Naive thymus-derived CD4-positive, alpha-beta T cell (primary cell): ENCODE data around the gene CXorf65. TPM values are rescaled to one million over a fixed set of nuclear protein-coding genes. Genes with fewer than 3 reads are reported as not detected.

Source experiments
- ATAC-seq: fragments of 150-1000 bp; cut with Tn5 transposase; 2 replicates; pipeline ENCODE4 v1.10.0; 2021; ENCODE audit warnings: mild to moderate bottlenecking, moderate library complexity
- CTCF ChIA-PET: fragments of 350-600 bp; sonication (Branson Sonifier 250); formaldehyde crosslinking; loops from one replicate; lab custom pipeline; 2021; ENCODE audit warnings: antibody characterized with exemption; lab: Charles Lee
- POLR2A ChIA-PET: fragments of 350-600 bp; sonication (Branson Sonifier 250); formaldehyde crosslinking; loops from one replicate; lab custom pipeline; 2021; ENCODE audit warnings: antibody characterized with exemption, inconsistent platforms; lab: Charles Lee
- DNase-seq, 9 donors: peaks; one replicate each; pipeline versions ENCODE4 v3.0.0 to v3.0.0-alpha.2; 2020 to 2022; ENCODE audit warnings: mixed read lengths in 1 of 9
- H3K27ac ChIP-seq: one replicate; pipeline ENCODE4 v1.7.0; 2013; ENCODE audit warnings: mild to moderate bottlenecking, low read depth, low read length, moderate library complexity
- H3K27me3 ChIP-seq, 2 donors: one replicate each; pipeline ENCODE4 v1.7.0; 2013; ENCODE audit warnings: low read length in 2 of 2, mild to moderate bottlenecking in 2 of 2, moderate library complexity in 2 of 2; ENCODE audit not compliant: control insufficient read depth in 2 of 2, insufficient read depth in 2 of 2
- H3K36me3 ChIP-seq, 3 experiments: 1 replicate in 2 of 3; 2 replicates in 1 of 3; pipeline ENCODE4 v1.7.0; 2013; ENCODE audit warnings: low read length in 3 of 3, mild to moderate bottlenecking in 3 of 3, moderate library complexity in 1 of 3; ENCODE audit not compliant: insufficient read depth in 3 of 3, control insufficient read depth in 2 of 3
- H3K4me1 ChIP-seq, 2 donors: one replicate each; pipeline ENCODE4 v1.7.0; 2013; ENCODE audit warnings: low read length in 2 of 2, mild to moderate bottlenecking in 2 of 2, moderate library complexity in 1 of 2; ENCODE audit not compliant: control insufficient read depth in 2 of 2, insufficient read depth in 2 of 2
- H3K4me3 ChIP-seq: 2 replicates; pipeline ENCODE4 v1.7.0; 2013; ENCODE audit warnings: mild to moderate bottlenecking, low read length
- H3K9me3 ChIP-seq, 3 experiments: 1 replicate in 2 of 3; 2 replicates in 1 of 3; pipeline ENCODE4 v1.7.0; 2013; ENCODE audit warnings: low read length in 3 of 3; ENCODE audit not compliant: control insufficient read depth in 2 of 3
- H3K27ac Mint-ChIP-seq, 9 donors: one replicate each; pipeline ENCODE4 v1.8.0; 2020 to 2022; ENCODE audit warnings: mixed read lengths in 9 of 9, mild to moderate bottlenecking in 8 of 9, moderate library complexity in 5 of 9, inconsistent platforms in 2 of 9
- H3K27me3 Mint-ChIP-seq, 5 donors: one replicate each; pipeline ENCODE4 v1.8.0; 2021 to 2022; ENCODE audit warnings: mixed read lengths in 5 of 5, mild to moderate bottlenecking in 1 of 5
- H3K36me3 Mint-ChIP-seq, 5 donors: one replicate each; pipeline ENCODE4 v1.8.0; 2020 to 2022; ENCODE audit warnings: mixed read lengths in 5 of 5, mild to moderate bottlenecking in 3 of 5, inconsistent platforms in 1 of 5
- H3K4me1 Mint-ChIP-seq, 7 donors: one replicate each; pipeline ENCODE4 v1.8.0; 2020 to 2022; ENCODE audit warnings: mixed read lengths in 7 of 7, mild to moderate bottlenecking in 3 of 7, inconsistent platforms in 1 of 7
- H3K4me3 Mint-ChIP-seq, 10 donors: one replicate each; pipeline ENCODE4 v1.8.0; 2020 to 2022; ENCODE audit warnings: mild to moderate bottlenecking in 10 of 10, mixed read lengths in 10 of 10, moderate library complexity in 6 of 10, inconsistent platforms in 2 of 10
- H3K9me3 Mint-ChIP-seq, 11 donors: one replicate each; pipeline ENCODE4 v1.8.0; 2020 to 2022; ENCODE audit warnings: mixed read lengths in 11 of 11, mild to moderate bottlenecking in 4 of 11, inconsistent platforms in 1 of 11, moderate library complexity in 1 of 11
- intact Hi-C, 2 donors: fragments of 100-400 bp; cut with micrococcal nuclease; formaldehyde crosslinking; loops; one replicate each; pipeline ENCODE4 v1.15.1; 2023
- polyA plus RNA-seq, 2 donors: library from polyadenylated mRNA; unstranded; fragments of 300-500 nt; fragmentation: Illumina TruSeq; gene quantifications; one replicate each; pipeline ENCODE4 v1.2.3, GENCODE V29; 2021
- total RNA-seq, 6 experiments: library from RNA in 5 of 6; stranded (reverse) in 5 of 6; gene quantifications; 1 replicate in 5 of 6; 2 replicates in 1 of 6; pipeline ENCODE4 v1.2.3 and lab custom pipeline; 2021 to 2026

Gene CXorf65
- total and polyA plus RNA-seq, 7 experiments from 2014 or later = 0.31 to 83.4 (median 43.4) TPM

GRCh38 chrX:71098302-71098701, 8.2 kb downstream of the CXorf65 start:
- ATAC-seq (peak; percentile 70), DNase-seq (peak; percentile 52 to 82 (median 77))
- POLR2A ChIA-PET = interaction anchor here (1.1 to 2.8 kb wide), 4 partner anchors 14 to 83 kb away, joined by 6 to 14 read pairs (median 8); partner anchors contain the start of genes IL2RG and MED12
- Histone ChIP-seq H3K27me3 (no peaks in the 10 kb centered on the region), H3K4me3 (no peak overlapping the region), H3K4me1 (peaks cover 31 to 47% of the 10 kb centered on the region in 2 donors), H3K27ac (peak overlapping the region; percentile 23), H3K36me3 (no peaks in the 10 kb centered on the region), H3K9me3 (no peaks in the 10 kb centered on the region)
- Mint-ChIP-seq H3K36me3 (no peaks in the 10 kb centered on the region), H3K4me3 (peak overlapping the region; percentile 41 to 75 (median 63)), H3K9me3 (peaks cover 0 to 5% (median 0%) of the 10 kb centered on the region in 11 donors), H3K27ac (peak overlapping the region in 8 of 9 donors; percentile 9 to 89 (median 82)), H3K4me1 (peaks cover 19 to 67% (median 54%) of the 10 kb centered on the region in 7 donors), H3K27me3 (peaks cover 0 to 6% (median 0%) of the 10 kb centered on the region in 5 donors)
- intact Hi-C loops = loop anchor here (1.0 to 2.0 kb wide), 6 partner anchors 8 to 268 kb away; partner anchors contain the start of genes IL2RG (in 2 of the 2), CXorf65 (in 1 of the 2), MED12 (in 1 of the 2) and TAF1 (in 1 of the 2)
- CTCF ChIA-PET = interaction anchor here (0.9 to 2.8 kb wide), 2 partner anchors 20 to 32 kb away, joined by 3 to 21 read pairs; partner anchors contain the start of gene MED12

- no peak for DNase-seq
- peaks cover 0 to 6% (median 0%) of the 10 kb centered on the region in 5 donors for H3K27me3 Mint-ChIP-seq
- ATAC-seq = no peak
- Histone ChIP-seq H3K4me3 (peak overlapping the region; percentile 70), H3K27me3 (no peaks in the 10 kb centered on the region), H3K9me3 (no peaks in the 10 kb centered on the region), H3K27ac (peak overlapping the region; percentile 85), H3K4me1 (peaks cover 24 to 33% of the 10 kb centered on the region in 2 donors), H3K36me3 (no peaks in the 10 kb centered on the region)
- H3K36me3 Mint-ChIP-seq = no peaks in the 10 kb centered on the region
- intact Hi-C loops = loop anchor here (1.0 to 2.0 kb wide), 6 partner anchors 86 to 270 kb away; partner anchors contain the start of genes NONO (in 1 of the 2), TAF1 (in 1 of the 2) and ZMYM3 (in 1 of the 2)
- peak overlapping the region in 5 of 9 donors; percentile 41 to 95 (median 91) for H3K27ac Mint-ChIP-seq
- CTCF ChIA-PET = interaction anchor here (2.8 kb wide), 1 partner anchor 33 kb away, joined by 21 read pairs; no protein-coding TSS in a partner anchor
- H3K4me1 Mint-ChIP-seq = peaks cover 18 to 51% (median 44%) of the 10 kb centered on the region in 7 donors
- H3K9me3 Mint-ChIP-seq = peaks cover 0 to 5% (median 0%) of the 10 kb centered on the region in 11 donors
- POLR2A ChIA-PET = interaction anchor here (1.0 to 2.8 kb wide), 7 partner anchors 9 to 269 kb away, joined by 4 to 14 read pairs (median 6); partner anchors contain the start of genes CXorf65, IL2RG, MED12 and SNX12
- H3K4me3 Mint-ChIP-seq = peak overlapping the region; percentile 90 to 100 (median 96)
Measured at GRCh38 chrX:71096760-71097032, 9.8 kb downstream of the CXorf65 start.

- H3K9me3 Mint-ChIP-seq = peaks cover 0 to 5% (median 0%) of the 10 kb centered on the region in 11 donors
- ATAC-seq (peak; percentile 57), DNase-seq (peak in 3 of 9 donors; percentile 56 to 73 (median 65))
- ChIA-PET POLR2A (interaction anchor here (0.9 to 2.8 kb wide), 8 partner anchors 10 to 270 kb away, joined by 4 to 14 read pairs (median 6); partner anchors contain the start of genes CXorf65, IL2RG, MED12 and SNX12), CTCF (interaction anchor here (2.8 kb wide), 1 partner anchor 34 kb away, joined by 21 read pairs; no protein-coding TSS in a partner anchor)
- Histone ChIP-seq H3K9me3 (no peaks in the 10 kb centered on the region), H3K36me3 (no peaks in the 10 kb centered on the region), H3K27ac (peak overlapping the region; percentile 85), H3K4me3 (peak overlapping the region; percentile 70), H3K4me1 (peaks cover 20 to 28% of the 10 kb centered on the region in 2 donors), H3K27me3 (no peaks in the 10 kb centered on the region)
- H3K4me1 Mint-ChIP-seq = peaks cover 13 to 46% (median 39%) of the 10 kb centered on the region in 7 donors
- H3K27ac Mint-ChIP-seq = peak overlapping the region; percentile 91 to 97 (median 95)
- H3K36me3 Mint-ChIP-seq = no peaks in the 10 kb centered on the region
- peak overlapping the region; percentile 90 to 100 (median 96) for H3K4me3 Mint-ChIP-seq
- intact Hi-C loops = loop anchor here (1.0 to 2.0 kb wide), 7 partner anchors 28 to 271 kb away; partner anchors contain the start of genes NONO (in 2 of the 2), SNX12 (in 2 of the 2), TAF1 (in 1 of the 2) and ZMYM3 (in 1 of the 2)
- H3K27me3 Mint-ChIP-seq = peaks cover 0 to 6% (median 0%) of the 10 kb centered on the region in 5 donors
Measured at GRCh38 chrX:71095981-71096759, 10.4 kb downstream of the CXorf65 start.

DNA sequence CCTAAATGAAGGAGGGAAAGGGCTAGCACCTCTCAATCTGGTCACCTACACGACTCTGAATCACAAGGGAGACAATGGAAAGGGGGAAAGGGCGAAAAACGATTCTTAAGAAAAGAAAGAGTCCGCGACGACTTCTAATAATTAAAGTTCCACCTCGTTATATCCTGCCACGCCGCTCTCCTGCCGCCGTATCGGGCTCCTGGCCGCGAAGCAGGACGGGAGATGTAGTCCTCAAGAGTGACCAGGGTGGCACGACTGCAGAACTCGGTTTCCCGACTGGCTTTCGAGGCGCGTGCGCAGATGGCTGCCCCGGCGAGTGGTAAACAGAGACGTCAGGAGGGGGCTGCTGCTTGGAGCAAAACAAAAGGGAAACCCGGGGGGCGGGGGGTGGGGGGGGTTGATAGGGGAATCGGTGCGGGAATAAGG, 11.0 kb downstream of the CXorf65 start, which contains the start of gene FOXO4:
TSS of gene FOXO4 (plus strand) at position 297 of the 426 bp plus-strand sequence. CDS start 678 bp downstream, outside the sequence.
- no peaks in the 10 kb centered on the region for H3K36me3 ChIP-seq
- peaks cover 0 to 5% (median 0%) of the 10 kb centered on the region in 11 donors for H3K9me3 Mint-ChIP-seq
- H3K4me1 ChIP-seq = peaks cover 20 to 22% of the 10 kb centered on the region in 2 donors
- peak within 1 kb of the TSS; percentile 85 for H3K27ac ChIP-seq
- ATAC-seq (peak; percentile 92), DNase-seq (peak; percentile 69 to 91 (median 82))
- H3K4me3 Mint-ChIP-seq = peak within 1 kb of the TSS; percentile 90 to 100 (median 96)
- no peaks in the 10 kb centered on the region for H3K9me3 ChIP-seq
- no peaks in the 10 kb centered on the region for H3K27me3 ChIP-seq
- H3K36me3 Mint-ChIP-seq = no peaks in the 10 kb centered on the region
- intact Hi-C loops = loop anchor here (1.0 kb wide), 2 partner anchors 27 to 188 kb away; partner anchors contain the start of genes SNX12 (in 2 of the 2) and NONO (in 1 of the 2)
- peak within 1 kb of the TSS; percentile 70 for H3K4me3 ChIP-seq
- ChIA-PET CTCF (interaction anchor here (2.8 kb wide), 1 partner anchor 34 kb away, joined by 21 read pairs; no protein-coding TSS in a partner anchor), POLR2A (interaction anchor here (0.9 to 2.8 kb wide), 8 partner anchors 10 to 270 kb away, joined by 4 to 14 read pairs (median 6); partner anchors contain the start of genes CXorf65, IL2RG, MED12 and SNX12)
- H3K4me1 Mint-ChIP-seq = peaks cover 11 to 40% (median 33%) of the 10 kb centered on the region in 7 donors
- H3K27me3 Mint-ChIP-seq = peaks cover 0 to 6% (median 0%) of the 10 kb centered on the region in 5 donors
- H3K27ac Mint-ChIP-seq = peak within 1 kb of the TSS; percentile 91 to 97 (median 95)

DNA sequence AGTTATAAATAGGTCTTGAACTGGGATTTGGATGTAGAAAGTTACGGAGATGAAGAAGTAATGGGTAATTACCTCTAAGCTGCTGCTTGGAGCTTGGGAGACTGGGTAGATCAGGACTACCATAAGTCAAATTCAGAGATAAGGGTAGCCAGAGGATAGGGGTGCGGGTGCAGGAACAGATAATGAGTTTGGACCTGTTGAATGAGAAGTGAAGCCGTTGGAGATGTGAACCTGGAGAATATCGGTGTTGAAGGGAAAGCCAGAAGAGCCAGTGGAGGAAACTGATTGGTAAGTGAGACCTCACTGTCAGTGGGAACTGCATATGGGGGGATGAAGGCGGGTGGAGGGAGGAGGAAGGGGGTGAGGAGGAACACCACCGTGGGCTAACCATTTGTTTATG, 11.5 kb downstream of the CXorf65 start:
- Histone ChIP-seq H3K27me3 (no peaks in the 10 kb centered on the region), H3K4me1 (peaks cover 20 to 21% of the 10 kb centered on the region in 2 donors), H3K27ac (peak overlapping the region; percentile 85), H3K9me3 (no peaks in the 10 kb centered on the region), H3K4me3 (peak overlapping the region; percentile 67), H3K36me3 (no peaks in the 10 kb centered on the region)
- Mint-ChIP-seq H3K27me3 (peaks cover 0 to 6% (median 0%) of the 10 kb centered on the region in 5 donors), H3K4me1 (peaks cover 11 to 37% (median 30%) of the 10 kb centered on the region in 7 donors), H3K4me3 (peak overlapping the region; percentile 90 to 100 (median 96)), H3K36me3 (no peaks in the 10 kb centered on the region), H3K9me3 (peaks cover 0 to 5% (median 0%) of the 10 kb centered on the region in 11 donors), H3K27ac (peak overlapping the region; percentile 73 to 95 (median 91))
- ChIA-PET POLR2A (no interaction called here), CTCF (no interaction called here)
- intact Hi-C loops = loop anchor here (1.0 kb wide), 2 partner anchors 27 to 188 kb away; partner anchors contain the start of genes SNX12 (in 2 of the 2) and NONO (in 1 of the 2)
- DNase-seq (no peak), ATAC-seq (no peak)
